ENCODE measurements around the gene ABCC1.

DNA sequence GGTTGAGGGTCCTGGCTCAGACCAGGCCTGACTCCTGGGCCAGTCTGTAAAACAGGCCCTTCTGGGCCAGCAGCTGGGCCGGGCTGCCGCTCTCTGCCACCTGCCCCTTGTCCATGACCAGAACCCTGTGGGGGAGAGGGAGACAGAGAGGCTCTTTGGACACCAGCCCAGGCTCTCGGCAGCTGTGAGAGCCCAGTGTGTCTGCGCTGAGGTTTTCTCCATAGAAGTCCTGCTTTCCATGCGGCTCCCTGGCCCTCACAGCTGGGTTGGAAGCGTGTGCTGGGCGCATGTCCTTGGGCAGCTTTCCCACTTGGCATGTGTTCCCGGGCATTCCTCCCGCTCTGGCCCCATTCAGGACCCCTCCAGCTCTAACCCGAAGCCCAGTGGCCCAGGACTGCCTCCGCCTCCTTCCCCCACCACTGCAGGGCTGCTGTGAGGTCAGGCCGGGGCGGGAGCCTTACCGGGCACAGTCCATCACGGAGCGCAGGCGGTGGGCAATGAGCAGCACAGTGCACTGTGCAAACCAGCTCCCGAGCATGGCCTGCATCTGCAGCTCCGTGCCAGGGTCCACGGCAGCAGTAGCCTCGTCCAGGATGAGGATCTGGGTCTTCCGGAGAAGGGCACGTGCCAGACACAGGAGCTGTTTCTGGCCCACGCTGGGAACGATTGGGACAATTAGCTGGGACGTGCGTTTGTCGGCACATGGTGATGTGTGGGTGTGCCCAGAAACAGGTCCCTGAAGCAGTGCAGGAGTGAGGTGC is 200.9 kb downstream of the ABCC1 start:
- TF ChIP-seq EZH2phosphoT487 (IDR thresholded peaks at IDR 0.05; ENCODE audit: borderline replicate concordance) (no peak), CTCF (conservative IDR thresholded peaks at IDR 0.05; ENCODE audit: low read length) (no peak)

Data from Loucy (cell line).